ENCODE measurements around the gene LRIG1.
"Not testable (repeated sequence)": the region's sequence is repeated elsewhere in the genome, so short reads cannot be mapped to it uniquely, and the experiment has no call there.

Gene LRIG1

GRCh38 chr3:66425576-66426114 lies 75.2 kb downstream of the LRIG1 start:
- DNase-seq (ENCODE audit: low read depth in 2 of 2, low spot score in 1 of 2) = no peak

- no peak for DNase-seq (ENCODE audit: low read depth in 2 of 2, low spot score in 1 of 2)
These were observed 75.8 kb downstream of the LRIG1 start for GRCh38 chr3:66425032-66425431.

GRCh38 chr3:66423791-66424190 lies 77.0 kb downstream of the LRIG1 start:
- DNase-seq (ENCODE audit: low read depth in 2 of 2, low spot score in 1 of 2) = no peak

- DNase-seq (ENCODE audit: low read depth in 2 of 2, low spot score in 1 of 2) = not testable (repeated sequence)
These were observed 78.9 kb downstream of the LRIG1 start for GRCh38 chr3:66421893-66422292.

- not testable (repeated sequence) for DNase-seq (ENCODE audit: low read depth in 2 of 2, low spot score in 1 of 2)
These were observed 79.7 kb downstream of the LRIG1 start for GRCh38 chr3:66421144-66421543.

- no peak for DNase-seq (ENCODE audit: low read depth in 2 of 2, low spot score in 1 of 2)
These were observed 81.8 kb downstream of the LRIG1 start for GRCh38 chr3:66419036-66419435.

GRCh38 chr3:66418475-66418931 lies 82.3 kb downstream of the LRIG1 start:
- no peak for DNase-seq (ENCODE audit: low read depth in 2 of 2, low spot score in 1 of 2)

GRCh38 chr3:66416556-66417304 lies 84.1 kb downstream of the LRIG1 start:
- no peak for DNase-seq (ENCODE audit: low read depth in 2 of 2, low spot score in 1 of 2)

GRCh38 chr3:66415867-66416428 lies 84.9 kb downstream of the LRIG1 start:
- no peak for DNase-seq (ENCODE audit: low read depth in 2 of 2, low spot score in 1 of 2)

- no peak for DNase-seq (ENCODE audit: low read depth in 2 of 2, low spot score in 1 of 2)
These were observed 86.0 kb downstream of the LRIG1 start for GRCh38 chr3:66414846-66415245.

- no peak for DNase-seq (ENCODE audit: low read depth in 2 of 2, low spot score in 1 of 2)
These were observed 87.6 kb downstream of the LRIG1 start for GRCh38 chr3:66413151-66413751.

GRCh38 chr3:66411961-66412887 lies 88.6 kb downstream of the LRIG1 start:
- no peak for DNase-seq (ENCODE audit: low read depth in 2 of 2, low spot score in 1 of 2)

GRCh38 chr3:66411474-66411873 lies 89.3 kb downstream of the LRIG1 start:
- no peak for DNase-seq (ENCODE audit: low read depth in 2 of 2, low spot score in 1 of 2)

GRCh38 chr3:66410976-66411375 lies 89.8 kb downstream of the LRIG1 start:
- DNase-seq (ENCODE audit: low read depth in 2 of 2, low spot score in 1 of 2) = no peak

GRCh38 chr3:66409771-66410754 lies 90.8 kb downstream of the LRIG1 start:
- no peak for DNase-seq (ENCODE audit: low read depth in 2 of 2, low spot score in 1 of 2)

GRCh38 chr3:66407611-66408218 lies 93.1 kb downstream of the LRIG1 start:
- peak; percentile 46 to 59 for DNase-seq (ENCODE audit: low read depth in 2 of 2, low spot score in 1 of 2)

GRCh38 chr3:66406831-66407610 lies 93.8 kb downstream of the LRIG1 start:
- no peak for DNase-seq (ENCODE audit: low read depth in 2 of 2, low spot score in 1 of 2)

- DNase-seq (ENCODE audit: low read depth in 2 of 2, low spot score in 1 of 2) = no peak
These were observed 94.7 kb downstream of the LRIG1 start for GRCh38 chr3:66406163-66406562.

- DNase-seq (ENCODE audit: low read depth in 2 of 2, low spot score in 1 of 2) = no peak
These were observed 95.1 kb downstream of the LRIG1 start for GRCh38 chr3:66405701-66406091.
